Panc1 (cell line): ENCODE data around the gene AKR1C8. TPM values are rescaled to one million over a fixed set of nuclear protein-coding genes. Genes with fewer than 3 reads are reported as not detected.

Source experiments
- ATAC-seq: fragments of 200-7000 bp; cut with Tn5 transposase; 2 replicates; pipeline ENCODE4 v1.9.1; 2020; ENCODE audit warnings: mild to moderate bottlenecking, moderate library complexity
- BruUV-seq: library from RNA; stranded (reverse); fragments of 400-500 nt; replicated peaks from 2 replicates; lab custom pipeline; 2021; lab: Mats Ljungman, UMichigan
- CTCF ChIA-PET: fragments of 300-600 bp; sonication (Branson Sonifier 250); formaldehyde crosslinking; loops from one replicate; lab custom pipeline; 2022; ENCODE audit warnings: antibody characterized with exemption; lab: Charles Lee
- POLR2A ChIA-PET: fragments of 300-600 bp; sonication (Branson Sonifier 250); formaldehyde crosslinking; loops from one replicate; lab custom pipeline; 2022; ENCODE audit warnings: antibody characterized with exemption; lab: Charles Lee
- DNase-seq: peaks from one replicate; pipeline ENCODE4 v3.0.0-alpha.2; 2010; ENCODE audit warnings: low read depth, low spot score
- H3K27ac ChIP-seq: 2 replicates; pipeline ENCODE4 v1.5.1; 2011; ENCODE audit warnings: mild to moderate bottlenecking, low read length, inconsistent platforms
- H3K27me3 ChIP-seq: fragments of 200-500 bp; sonication (Bioruptor generic); 2 replicates; pipeline ENCODE4 v1.6.0; 2014; ENCODE audit warnings: low read length, inconsistent platforms; ENCODE audit not compliant: control insufficient read depth, insufficient read depth
- H3K36me3 ChIP-seq: fragments of 200-500 bp; sonication (Bioruptor generic); 2 replicates; pipeline ENCODE4 v1.5.1; 2014; ENCODE audit warnings: inconsistent platforms, mild to moderate bottlenecking, low read length, moderate library complexity; ENCODE audit not compliant: control insufficient read depth, insufficient read depth
- H3K4me1 ChIP-seq: 2 replicates; pipeline ENCODE4 v1.5.1; 2011; ENCODE audit warnings: inconsistent platforms, mild to moderate bottlenecking, low read length, moderate library complexity; ENCODE audit not compliant: control insufficient read depth, insufficient read depth
- H3K4me3 ChIP-seq, 2 experiments: 2 replicates each; pipeline ENCODE4 v1.5.1; 2011 to 2012; ENCODE audit warnings: low read depth in 2 of 2, low read length in 2 of 2, mild to moderate bottlenecking in 2 of 2, inconsistent platforms in 1 of 2, moderate library complexity in 1 of 2
- H3K9me3 ChIP-seq: fragments of 200-500 bp; sonication (Bioruptor generic); 2 replicates; pipeline ENCODE4 v1.5.1; 2014; ENCODE audit warnings: low read depth, mild to moderate bottlenecking, inconsistent platforms, low read length, moderate library complexity; ENCODE audit not compliant: control insufficient read depth, insufficient read depth
- CTCF ChIP-seq: fragments of 450-650 bp; IDR thresholded peaks from 2 replicates; pipeline ENCODE4 v1.5.1; 2017; ENCODE audit warnings: mild to moderate bottlenecking
- POLR2AphosphoS5 ChIP-seq: IDR thresholded peaks from 2 replicates; pipeline ENCODE4 v1.6.1; 2012; ENCODE audit warnings: mild to moderate bottlenecking, low read depth, low read length, moderate library complexity
- SIN3A ChIP-seq: IDR thresholded peaks from 2 replicates; pipeline ENCODE4 v1.6.1; 2012; ENCODE audit warnings: low read depth, mild to moderate bottlenecking, low read length, moderate library complexity, borderline replicate concordance; ENCODE audit not compliant: insufficient read depth
- TCF7L2 ChIP-seq: IDR thresholded peaks from 2 replicates; pipeline ENCODE4 v1.6.1; 2011; ENCODE audit warnings: mild to moderate bottlenecking, low read depth, low read length, inconsistent platforms
- in situ Hi-C: cut with HindIII; loops from 2 replicates; pipeline ENCODE4 v1.10.0; 2016; ENCODE audit warnings: low sequenced_read_pairs, low pct_unique_long_range_greater_than_20kb
- intact Hi-C: fragments of 100-400 bp; cut with micrococcal nuclease; formaldehyde crosslinking; loops from one replicate; pipeline ENCODE4 v1.10.0; 2022; ENCODE audit not compliant: unreplicated experiment
- total RNA-seq: library from RNA; stranded (reverse); gene quantifications from one replicate; pipeline ENCODE4 v1.2.1, GENCODE V29; 2021; ENCODE audit not compliant: unreplicated experiment
- TF ChIP-seq, protein P1 (sequence below), 2 experiments: IDR thresholded peaks; 2 replicates each; pipeline ENCODE4 v1.6.1; 2011 to 2012; ENCODE audit warnings: low read depth in 2 of 2, control low read depth in 1 of 2, low read length in 1 of 2, mild to moderate bottlenecking in 1 of 2, moderate library complexity in 1 of 2; ENCODE audit not compliant: insufficient read depth in 1 of 2

AKR1C8 gene
- total RNA-seq, 1 experiment from 2014 or later = not detected

DNA sequence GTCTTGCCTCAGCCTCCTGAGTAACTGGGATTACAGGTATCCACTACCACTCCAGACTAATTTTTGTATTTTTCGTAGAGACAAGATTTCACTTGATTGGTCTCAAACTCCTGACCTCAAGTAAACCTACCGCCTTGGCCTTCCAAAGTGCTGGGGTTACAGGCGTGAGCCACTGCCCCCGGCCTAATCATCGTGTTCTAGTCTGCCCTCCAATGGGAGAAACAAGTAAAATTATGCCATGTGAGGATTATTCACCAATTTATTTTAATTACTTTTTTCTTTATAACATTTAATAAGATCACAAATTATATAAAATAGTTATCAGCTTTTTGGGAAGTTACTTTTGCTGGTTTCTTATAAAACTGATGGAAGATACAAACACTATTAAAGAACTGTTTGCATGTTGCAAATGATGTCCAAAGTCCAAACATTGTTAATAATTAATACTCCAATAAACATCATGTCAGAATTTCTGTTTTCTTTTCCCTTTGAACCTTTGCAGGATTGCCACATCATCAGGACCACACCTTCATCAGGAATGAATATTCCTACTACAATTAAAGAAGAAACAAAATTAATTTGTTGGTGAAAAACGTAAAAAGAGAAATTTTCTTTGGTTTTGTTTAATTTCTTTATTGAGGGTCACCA lies 10.9 kb upstream of the AKR1C8 start:
- no peak overlapping the region for H3K4me3 ChIP-seq
- no peak for TF ChIP-seq SIN3A
- no peak for TF ChIP-seq TCF7L2
- no peak for TF ChIP-seq POLR2AphosphoS5
- TF ChIP-seq CTCF = no peak
- TF ChIP-seq, protein P1, sequence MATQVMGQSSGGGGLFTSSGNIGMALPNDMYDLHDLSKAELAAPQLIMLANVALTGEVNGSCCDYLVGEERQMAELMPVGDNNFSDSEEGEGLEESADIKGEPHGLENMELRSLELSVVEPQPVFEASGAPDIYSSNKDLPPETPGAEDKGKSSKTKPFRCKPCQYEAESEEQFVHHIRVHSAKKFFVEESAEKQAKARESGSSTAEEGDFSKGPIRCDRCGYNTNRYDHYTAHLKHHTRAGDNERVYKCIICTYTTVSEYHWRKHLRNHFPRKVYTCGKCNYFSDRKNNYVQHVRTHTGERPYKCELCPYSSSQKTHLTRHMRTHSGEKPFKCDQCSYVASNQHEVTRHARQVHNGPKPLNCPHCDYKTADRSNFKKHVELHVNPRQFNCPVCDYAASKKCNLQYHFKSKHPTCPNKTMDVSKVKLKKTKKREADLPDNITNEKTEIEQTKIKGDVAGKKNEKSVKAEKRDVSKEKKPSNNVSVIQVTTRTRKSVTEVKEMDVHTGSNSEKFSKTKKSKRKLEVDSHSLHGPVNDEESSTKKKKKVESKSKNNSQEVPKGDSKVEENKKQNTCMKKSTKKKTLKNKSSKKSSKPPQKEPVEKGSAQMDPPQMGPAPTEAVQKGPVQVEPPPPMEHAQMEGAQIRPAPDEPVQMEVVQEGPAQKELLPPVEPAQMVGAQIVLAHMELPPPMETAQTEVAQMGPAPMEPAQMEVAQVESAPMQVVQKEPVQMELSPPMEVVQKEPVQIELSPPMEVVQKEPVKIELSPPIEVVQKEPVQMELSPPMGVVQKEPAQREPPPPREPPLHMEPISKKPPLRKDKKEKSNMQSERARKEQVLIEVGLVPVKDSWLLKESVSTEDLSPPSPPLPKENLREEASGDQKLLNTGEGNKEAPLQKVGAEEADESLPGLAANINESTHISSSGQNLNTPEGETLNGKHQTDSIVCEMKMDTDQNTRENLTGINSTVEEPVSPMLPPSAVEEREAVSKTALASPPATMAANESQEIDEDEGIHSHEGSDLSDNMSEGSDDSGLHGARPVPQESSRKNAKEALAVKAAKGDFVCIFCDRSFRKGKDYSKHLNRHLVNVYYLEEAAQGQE (IDR thresholded peaks at IDR 0.05; ENCODE audit: insufficient read depth in 1 of 2, low read depth in 2 of 2, low read length in 1 of 2) = no peak
- POLR2A ChIA-PET = no interaction called here
- H3K27ac ChIP-seq = no peak overlapping the region
- CTCF ChIA-PET = no interaction called here
- H3K9me3 ChIP-seq = no peaks in the 10 kb centered on the region
- no TSS peak for BruUV-seq
- ATAC-seq (no peak), DNase-seq (no peak)
- no peaks in the 10 kb centered on the region for H3K4me1 ChIP-seq
- H3K36me3 ChIP-seq = no peaks in the 10 kb centered on the region
- intact Hi-C loops (no loop called here), in situ Hi-C loops (no loop called here)
- H3K27me3 ChIP-seq = no peaks in the 10 kb centered on the region

DNA sequence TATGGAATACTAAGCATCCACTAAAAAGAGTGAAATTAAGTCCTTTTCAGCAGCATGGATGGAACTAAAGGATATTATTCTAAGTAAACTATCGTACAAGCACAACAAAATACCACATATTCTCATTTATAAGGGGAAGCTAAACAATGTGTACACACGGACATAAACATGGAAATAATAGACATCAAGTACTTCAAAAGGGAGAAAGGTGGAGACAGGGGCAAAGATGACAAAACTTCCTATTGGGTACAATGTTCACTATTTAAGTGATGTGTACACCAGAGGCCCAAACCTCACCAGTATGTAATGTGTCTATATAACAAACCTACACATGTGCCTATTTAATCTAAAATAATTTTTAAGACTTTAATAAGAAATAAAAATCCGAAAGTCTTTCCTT lies 9.5 kb upstream of the AKR1C8 start:
- H3K27me3 ChIP-seq = no peaks in the 10 kb centered on the region
- no peaks in the 10 kb centered on the region for H3K4me1 ChIP-seq
- DNase-seq = no peak
- ATAC-seq = no peak
- H3K36me3 ChIP-seq = no peaks in the 10 kb centered on the region
- in situ Hi-C loops = no loop called here
- TF ChIP-seq, protein P1 (IDR thresholded peaks at IDR 0.05; ENCODE audit: insufficient read depth in 1 of 2, low read depth in 2 of 2, low read length in 1 of 2) = no peak
- no peak for TF ChIP-seq TCF7L2
- TF ChIP-seq POLR2AphosphoS5 = no peak
- TF ChIP-seq CTCF = no peak
- no peak for TF ChIP-seq SIN3A
- BruUV-seq = no TSS peak
- POLR2A ChIA-PET = no interaction called here
- H3K4me3 ChIP-seq = no peak overlapping the region
- no peak overlapping the region for H3K27ac ChIP-seq
- CTCF ChIA-PET = no interaction called here
- no peaks in the 10 kb centered on the region for H3K9me3 ChIP-seq
- intact Hi-C loops = no loop called here
